Sigmoid colon (tissue), 4 donors: ENCODE data around the gene PPP1R14B.

Experiments used
- CTCF ChIP-seq, 4 experiments: fragments of 450-650 bp in 3 of 4; fragments of 200-600 bp in 1 of 4; IDR thresholded peaks; one replicate each; pipeline ENCODE4 v1.5.1; 2016 to 2019; ENCODE audit warnings: antibody characterized with exemption in 4 of 4, mild to moderate bottlenecking in 3 of 4, moderate library complexity in 2 of 4
- POLR2A ChIP-seq, 2 donors: fragments of 450-650 bp; IDR thresholded peaks; one replicate each; pipeline ENCODE4 v1.6.1; 2016; ENCODE audit warnings: antibody characterized with exemption in 2 of 2, mild to moderate bottlenecking in 2 of 2, moderate library complexity in 2 of 2
- POLR2AphosphoS5 ChIP-seq, 4 donors: sonication (generic); formaldehyde crosslinking; IDR thresholded peaks; one replicate each; pipeline ENCODE4 v1.6.1; 2017; ENCODE audit warnings: antibody characterized with exemption in 4 of 4

GRCh38 chr11:64254326-64254725, 7.6 kb upstream of the PPP1R14B start:
- TF ChIP-seq CTCF (IDR thresholded peaks at IDR 0.05) = no peak
- no peak for TF ChIP-seq POLR2A (IDR thresholded peaks at IDR 0.05)
- TF ChIP-seq POLR2AphosphoS5 (IDR thresholded peaks at IDR 0.05) = no peak
